ENCODE measurements around the gene GFER. TPM values are rescaled to one million over a fixed set of nuclear protein-coding genes. Genes with fewer than 3 reads are reported as not detected.

The GFER gene
- total RNA-seq, 1 experiment from 2014 or later = 58.5 TPM

DNA sequence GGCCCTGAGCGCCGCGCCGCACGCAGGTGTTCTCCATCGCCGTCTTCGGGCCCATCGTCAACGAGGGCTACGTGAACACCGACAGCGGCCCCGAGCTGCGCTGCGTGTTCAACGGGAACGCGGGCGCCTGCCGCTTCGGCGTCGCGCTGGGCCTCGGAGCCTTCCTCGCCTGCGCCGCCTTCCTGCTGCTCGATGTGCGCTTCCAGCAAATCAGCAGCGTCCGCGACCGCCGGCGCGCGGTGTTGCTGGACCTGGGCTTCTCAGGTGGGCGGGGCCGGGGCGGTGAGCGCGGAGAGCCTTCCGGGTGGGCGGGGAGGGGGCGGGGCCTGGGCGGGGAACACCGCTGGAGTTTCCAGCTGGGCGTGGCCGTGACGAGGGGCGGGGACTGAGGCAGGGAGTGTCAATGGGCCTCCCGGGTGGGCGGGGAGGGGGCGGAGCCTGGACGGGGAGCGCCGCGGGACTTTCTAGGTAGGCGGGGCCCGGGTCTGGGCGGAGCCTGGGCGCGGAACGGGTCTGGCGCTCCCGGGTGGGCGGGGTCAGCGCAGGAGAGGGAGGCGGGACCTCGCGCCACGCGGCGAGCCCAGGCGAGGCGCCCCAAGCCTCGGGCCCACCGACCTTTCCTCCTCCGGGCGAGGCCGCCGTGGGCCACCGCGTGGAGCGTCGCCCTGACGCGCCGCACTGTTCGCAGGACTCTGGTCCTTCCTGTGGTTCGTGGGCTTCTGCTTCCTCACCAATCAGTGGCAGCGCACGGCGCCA, 8.1 kb downstream of the GFER start (continued):
- TF ChIP-seq, protein P1, sequence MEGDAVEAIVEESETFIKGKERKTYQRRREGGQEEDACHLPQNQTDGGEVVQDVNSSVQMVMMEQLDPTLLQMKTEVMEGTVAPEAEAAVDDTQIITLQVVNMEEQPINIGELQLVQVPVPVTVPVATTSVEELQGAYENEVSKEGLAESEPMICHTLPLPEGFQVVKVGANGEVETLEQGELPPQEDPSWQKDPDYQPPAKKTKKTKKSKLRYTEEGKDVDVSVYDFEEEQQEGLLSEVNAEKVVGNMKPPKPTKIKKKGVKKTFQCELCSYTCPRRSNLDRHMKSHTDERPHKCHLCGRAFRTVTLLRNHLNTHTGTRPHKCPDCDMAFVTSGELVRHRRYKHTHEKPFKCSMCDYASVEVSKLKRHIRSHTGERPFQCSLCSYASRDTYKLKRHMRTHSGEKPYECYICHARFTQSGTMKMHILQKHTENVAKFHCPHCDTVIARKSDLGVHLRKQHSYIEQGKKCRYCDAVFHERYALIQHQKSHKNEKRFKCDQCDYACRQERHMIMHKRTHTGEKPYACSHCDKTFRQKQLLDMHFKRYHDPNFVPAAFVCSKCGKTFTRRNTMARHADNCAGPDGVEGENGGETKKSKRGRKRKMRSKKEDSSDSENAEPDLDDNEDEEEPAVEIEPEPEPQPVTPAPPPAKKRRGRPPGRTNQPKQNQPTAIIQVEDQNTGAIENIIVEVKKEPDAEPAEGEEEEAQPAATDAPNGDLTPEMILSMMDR (IDR thresholded peaks at IDR 0.05) = no peak
- no peak for TF ChIP-seq ZNF138 (CRISPR knock-in tag; conservative IDR thresholded peaks at IDR 0.05)
- no peak for TF ChIP-seq ZNF396 (CRISPR knock-in tag; IDR thresholded peaks at IDR 0.05; ENCODE audit: borderline replicate concordance)
- no peak for TF ChIP-seq CBFB (CRISPR knock-in tag; IDR thresholded peaks at IDR 0.05; ENCODE audit: low read depth)
- no peak for TF ChIP-seq JAZF1 (CRISPR knock-in tag; IDR thresholded peaks at IDR 0.05)
- TF ChIP-seq, protein P2, sequence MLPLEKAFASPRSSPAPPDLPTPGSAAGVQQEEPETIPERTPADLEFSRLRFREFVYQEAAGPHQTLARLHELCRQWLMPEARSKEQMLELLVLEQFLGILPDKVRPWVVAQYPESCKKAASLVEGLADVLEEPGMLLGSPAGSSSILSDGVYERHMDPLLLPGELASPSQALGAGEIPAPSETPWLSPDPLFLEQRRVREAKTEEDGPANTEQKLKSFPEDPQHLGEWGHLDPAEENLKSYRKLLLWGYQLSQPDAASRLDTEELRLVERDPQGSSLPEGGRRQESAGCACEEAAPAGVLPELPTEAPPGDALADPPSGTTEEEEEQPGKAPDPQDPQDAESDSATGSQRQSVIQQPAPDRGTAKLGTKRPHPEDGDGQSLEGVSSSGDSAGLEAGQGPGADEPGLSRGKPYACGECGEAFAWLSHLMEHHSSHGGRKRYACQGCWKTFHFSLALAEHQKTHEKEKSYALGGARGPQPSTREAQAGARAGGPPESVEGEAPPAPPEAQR (CRISPR knock-in tag; IDR thresholded peaks at IDR 0.05) = no peak
- peak; percentile 84; the same call in 1 of the 2 replicates for TF ChIP-seq CREB1 (CRISPR knock-in tag; IDR thresholded peaks at IDR 0.05)
- peak; percentile 82 for TF ChIP-seq NR1H2 (CRISPR knock-in tag; IDR thresholded peaks at IDR 0.05)
- no peak for TF ChIP-seq HMGA2 (CRISPR knock-in tag; IDR thresholded peaks at IDR 0.05)
- TF ChIP-seq, protein P3, sequence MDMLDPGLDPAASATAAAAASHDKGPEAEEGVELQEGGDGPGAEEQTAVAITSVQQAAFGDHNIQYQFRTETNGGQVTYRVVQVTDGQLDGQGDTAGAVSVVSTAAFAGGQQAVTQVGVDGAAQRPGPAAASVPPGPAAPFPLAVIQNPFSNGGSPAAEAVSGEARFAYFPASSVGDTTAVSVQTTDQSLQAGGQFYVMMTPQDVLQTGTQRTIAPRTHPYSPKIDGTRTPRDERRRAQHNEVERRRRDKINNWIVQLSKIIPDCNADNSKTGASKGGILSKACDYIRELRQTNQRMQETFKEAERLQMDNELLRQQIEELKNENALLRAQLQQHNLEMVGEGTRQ (CRISPR knock-in tag; IDR thresholded peaks at IDR 0.05) = no peak
- peak; percentile 92 for TF ChIP-seq SMAD3 (CRISPR knock-in tag; IDR thresholded peaks at IDR 0.05; ENCODE audit: borderline replicate concordance)
- TF ChIP-seq ZNF219 (CRISPR knock-in tag; IDR thresholded peaks at IDR 0.05; ENCODE audit: borderline replicate concordance) = peak; percentile 84; the same call in 1 of the 2 replicates
- TF ChIP-seq TEAD4 (CRISPR knock-in tag; IDR thresholded peaks at IDR 0.05) = peak; percentile 82; the same call in 1 of the 2 replicates
- peak; percentile 80 for TF ChIP-seq ESRRA (CRISPR knock-in tag; IDR thresholded peaks at IDR 0.05; ENCODE audit: borderline replicate concordance)
- TF ChIP-seq ZNF423 (CRISPR knock-in tag; IDR thresholded peaks at IDR 0.05) = no peak
- TF ChIP-seq, protein P4, sequence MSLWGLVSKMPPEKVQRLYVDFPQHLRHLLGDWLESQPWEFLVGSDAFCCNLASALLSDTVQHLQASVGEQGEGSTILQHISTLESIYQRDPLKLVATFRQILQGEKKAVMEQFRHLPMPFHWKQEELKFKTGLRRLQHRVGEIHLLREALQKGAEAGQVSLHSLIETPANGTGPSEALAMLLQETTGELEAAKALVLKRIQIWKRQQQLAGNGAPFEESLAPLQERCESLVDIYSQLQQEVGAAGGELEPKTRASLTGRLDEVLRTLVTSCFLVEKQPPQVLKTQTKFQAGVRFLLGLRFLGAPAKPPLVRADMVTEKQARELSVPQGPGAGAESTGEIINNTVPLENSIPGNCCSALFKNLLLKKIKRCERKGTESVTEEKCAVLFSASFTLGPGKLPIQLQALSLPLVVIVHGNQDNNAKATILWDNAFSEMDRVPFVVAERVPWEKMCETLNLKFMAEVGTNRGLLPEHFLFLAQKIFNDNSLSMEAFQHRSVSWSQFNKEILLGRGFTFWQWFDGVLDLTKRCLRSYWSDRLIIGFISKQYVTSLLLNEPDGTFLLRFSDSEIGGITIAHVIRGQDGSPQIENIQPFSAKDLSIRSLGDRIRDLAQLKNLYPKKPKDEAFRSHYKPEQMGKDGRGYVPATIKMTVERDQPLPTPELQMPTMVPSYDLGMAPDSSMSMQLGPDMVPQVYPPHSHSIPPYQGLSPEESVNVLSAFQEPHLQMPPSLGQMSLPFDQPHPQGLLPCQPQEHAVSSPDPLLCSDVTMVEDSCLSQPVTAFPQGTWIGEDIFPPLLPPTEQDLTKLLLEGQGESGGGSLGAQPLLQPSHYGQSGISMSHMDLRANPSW (CRISPR knock-in tag; conservative IDR thresholded peaks at IDR 0.05; ENCODE audit: low read depth) = no peak
- 0 out of 2 replicates have a peak, but pooled peaks have one; percentile 75 for TF ChIP-seq FOXJ3 (CRISPR knock-in tag; IDR thresholded peaks at IDR 0.05; ENCODE audit: borderline replicate concordance)
- TF ChIP-seq, protein P5, sequence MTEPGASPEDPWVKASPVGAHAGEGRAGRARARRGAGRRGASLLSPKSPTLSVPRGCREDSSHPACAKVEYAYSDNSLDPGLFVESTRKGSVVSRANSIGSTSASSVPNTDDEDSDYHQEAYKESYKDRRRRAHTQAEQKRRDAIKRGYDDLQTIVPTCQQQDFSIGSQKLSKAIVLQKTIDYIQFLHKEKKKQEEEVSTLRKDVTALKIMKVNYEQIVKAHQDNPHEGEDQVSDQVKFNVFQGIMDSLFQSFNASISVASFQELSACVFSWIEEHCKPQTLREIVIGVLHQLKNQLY (CRISPR knock-in tag; IDR thresholded peaks at IDR 0.05) = no peak
- no peak; the same call in 1 of the 2 replicates for TF ChIP-seq ETV6 (CRISPR knock-in tag; IDR thresholded peaks at IDR 0.05)
- TF ChIP-seq RORB (CRISPR knock-in tag; IDR thresholded peaks at IDR 0.05) = no peak
- TF ChIP-seq, protein P6, sequence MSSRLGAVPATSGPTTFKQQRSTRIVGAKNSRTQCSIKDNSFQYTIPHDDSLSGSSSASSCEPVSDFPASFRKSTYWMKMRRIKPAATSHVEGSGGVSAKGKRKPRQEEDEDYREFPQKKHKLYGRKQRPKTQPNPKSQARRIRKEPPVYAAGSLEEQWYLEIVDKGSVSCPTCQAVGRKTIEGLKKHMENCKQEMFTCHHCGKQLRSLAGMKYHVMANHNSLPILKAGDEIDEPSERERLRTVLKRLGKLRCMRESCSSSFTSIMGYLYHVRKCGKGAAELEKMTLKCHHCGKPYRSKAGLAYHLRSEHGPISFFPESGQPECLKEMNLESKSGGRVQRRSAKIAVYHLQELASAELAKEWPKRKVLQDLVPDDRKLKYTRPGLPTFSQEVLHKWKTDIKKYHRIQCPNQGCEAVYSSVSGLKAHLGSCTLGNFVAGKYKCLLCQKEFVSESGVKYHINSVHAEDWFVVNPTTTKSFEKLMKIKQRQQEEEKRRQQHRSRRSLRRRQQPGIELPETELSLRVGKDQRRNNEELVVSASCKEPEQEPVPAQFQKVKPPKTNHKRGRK (CRISPR knock-in tag; IDR thresholded peaks at IDR 0.05; ENCODE audit: borderline replicate concordance) = no peak
- TF ChIP-seq ZNF416 (CRISPR knock-in tag; IDR thresholded peaks at IDR 0.05) = 0 out of 2 replicates have a peak, but pooled peaks have one; percentile 9
- no peak for TF ChIP-seq SOX15 (CRISPR knock-in tag; IDR thresholded peaks at IDR 0.05)
- no peak for TF ChIP-seq NFATC4 (CRISPR knock-in tag; IDR thresholded peaks at IDR 0.05)
- TF ChIP-seq NFYB (CRISPR knock-in tag; conservative IDR thresholded peaks at IDR 0.05; ENCODE audit: low read depth) = peak; percentile 51; the same call in 1 of the 2 replicates
- TF ChIP-seq, protein P7, sequence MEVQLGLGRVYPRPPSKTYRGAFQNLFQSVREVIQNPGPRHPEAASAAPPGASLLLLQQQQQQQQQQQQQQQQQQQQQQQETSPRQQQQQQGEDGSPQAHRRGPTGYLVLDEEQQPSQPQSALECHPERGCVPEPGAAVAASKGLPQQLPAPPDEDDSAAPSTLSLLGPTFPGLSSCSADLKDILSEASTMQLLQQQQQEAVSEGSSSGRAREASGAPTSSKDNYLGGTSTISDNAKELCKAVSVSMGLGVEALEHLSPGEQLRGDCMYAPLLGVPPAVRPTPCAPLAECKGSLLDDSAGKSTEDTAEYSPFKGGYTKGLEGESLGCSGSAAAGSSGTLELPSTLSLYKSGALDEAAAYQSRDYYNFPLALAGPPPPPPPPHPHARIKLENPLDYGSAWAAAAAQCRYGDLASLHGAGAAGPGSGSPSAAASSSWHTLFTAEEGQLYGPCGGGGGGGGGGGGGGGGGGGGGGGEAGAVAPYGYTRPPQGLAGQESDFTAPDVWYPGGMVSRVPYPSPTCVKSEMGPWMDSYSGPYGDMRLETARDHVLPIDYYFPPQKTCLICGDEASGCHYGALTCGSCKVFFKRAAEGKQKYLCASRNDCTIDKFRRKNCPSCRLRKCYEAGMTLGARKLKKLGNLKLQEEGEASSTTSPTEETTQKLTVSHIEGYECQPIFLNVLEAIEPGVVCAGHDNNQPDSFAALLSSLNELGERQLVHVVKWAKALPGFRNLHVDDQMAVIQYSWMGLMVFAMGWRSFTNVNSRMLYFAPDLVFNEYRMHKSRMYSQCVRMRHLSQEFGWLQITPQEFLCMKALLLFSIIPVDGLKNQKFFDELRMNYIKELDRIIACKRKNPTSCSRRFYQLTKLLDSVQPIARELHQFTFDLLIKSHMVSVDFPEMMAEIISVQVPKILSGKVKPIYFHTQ (CRISPR knock-in tag; IDR thresholded peaks at IDR 0.05) = no peak
- TF ChIP-seq PRRX2 (CRISPR knock-in tag; IDR thresholded peaks at IDR 0.05) = no peak
- TF ChIP-seq NFE2L1 (CRISPR knock-in tag; IDR thresholded peaks at IDR 0.05) = peak; percentile 87; the same call in 1 of the 2 replicates
- peak; percentile 82; the same call in 1 of the 2 replicates for TF ChIP-seq SMAD4 (CRISPR knock-in tag; IDR thresholded peaks at IDR 0.05)
